ENCODE data around the gene COL27A1.

COL27A1 gene

DNA sequence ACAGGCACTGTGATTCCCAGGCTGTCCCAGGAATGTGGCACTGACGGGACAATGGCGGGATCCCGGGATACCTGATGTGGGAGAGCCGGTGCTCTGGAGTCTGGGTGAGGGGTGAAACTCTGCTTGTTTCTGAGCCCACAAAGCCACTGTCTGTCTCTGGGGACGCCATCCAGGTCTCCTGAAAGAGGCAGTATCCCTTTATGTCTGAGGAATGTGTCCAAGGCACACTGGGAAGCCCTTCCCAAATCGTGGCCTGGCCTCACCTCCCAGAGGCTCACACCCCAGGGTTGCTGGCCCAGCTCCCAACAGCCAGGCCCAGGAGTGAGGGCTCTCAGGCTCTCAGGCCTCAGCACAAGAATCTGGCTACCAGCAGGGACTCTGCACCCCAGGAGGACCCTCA lies 201.5 kb downstream of the COL27A1 start:
- Histone ChIP-seq H4K5ac (ENCODE audit: low read length) (no peak overlapping the region), H3K18ac (ENCODE audit: low read length) (no peak overlapping the region), H3K4ac (ENCODE audit: low read depth, low read length) (no peak overlapping the region), H3K4me1 (ENCODE audit: control insufficient read depth, low read depth, low read length) (no peaks in the 10 kb centered on the region), H2BK120ac (ENCODE audit: low read depth, low read length) (no peak overlapping the region), H3K23ac (ENCODE audit: low read length) (no peak overlapping the region), H3K27ac (ENCODE audit: low read depth, low read length) (no peak overlapping the region), H4K8ac (ENCODE audit: low read depth, low read length) (no peak overlapping the region), H3K4me2 (ENCODE audit: low read length) (no peak overlapping the region), H3K36me3 (ENCODE audit: control insufficient read depth, insufficient read depth, low read length) (no peaks in the 10 kb centered on the region), H2BK15ac (replicated peaks; ENCODE audit: low read depth) (no peak overlapping the region), H3K79me2 (ENCODE audit: control insufficient read depth, insufficient read depth, low read length) (no peaks in the 10 kb centered on the region), H2BK5ac (ENCODE audit: low read length) (no peak overlapping the region), H3K27me3 (ENCODE audit: insufficient read depth, low read length, poor library complexity) (no peaks in the 10 kb centered on the region), H3K79me1 (ENCODE audit: low read length) (no peaks in the 10 kb centered on the region), H3K4me3 (ENCODE audit: low read length) (no peak overlapping the region), H3K9ac (ENCODE audit: low read length) (no peak overlapping the region), H3K56ac (ENCODE audit: low read length) (no peak overlapping the region), H2AK5ac (ENCODE audit: low read length) (no peak overlapping the region)
- no CpG with 5 or more reads among the region's 6 CpGs for WGBS (ENCODE audit: extremely low coverage, insufficient coverage, low lambda C conversion rate)
- no peak for DNase-seq

DNA sequence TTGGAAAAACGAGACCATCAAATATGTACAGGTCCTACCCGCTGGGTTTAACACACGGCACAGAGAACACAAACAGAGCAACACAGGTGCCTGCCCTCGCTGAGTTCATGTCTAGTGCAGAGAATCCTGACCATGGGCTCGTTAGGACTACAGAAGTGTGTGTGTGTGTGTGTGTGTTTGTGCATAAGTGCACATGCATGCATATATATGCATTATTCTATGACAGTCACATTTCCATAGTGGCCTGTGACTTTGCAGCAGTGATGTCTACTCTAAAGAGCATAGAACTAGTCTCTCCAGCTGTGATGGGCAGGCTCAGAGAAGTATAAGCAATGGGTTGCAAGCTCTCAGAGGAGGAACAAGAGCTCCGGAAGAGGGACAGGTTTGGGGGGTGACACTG lies 202.0 kb downstream of the COL27A1 start:
- Histone ChIP-seq H2AK5ac (ENCODE audit: low read length) (no peak overlapping the region), H3K36me3 (ENCODE audit: control insufficient read depth, insufficient read depth, low read length) (no peaks in the 10 kb centered on the region), H3K4ac (ENCODE audit: low read depth, low read length) (no peak overlapping the region), H3K27me3 (ENCODE audit: insufficient read depth, low read length, poor library complexity) (no peaks in the 10 kb centered on the region), H3K79me1 (ENCODE audit: low read length) (no peaks in the 10 kb centered on the region), H2BK120ac (ENCODE audit: low read depth, low read length) (no peak overlapping the region), H3K23ac (ENCODE audit: low read length) (no peak overlapping the region), H3K4me3 (ENCODE audit: low read length) (no peak overlapping the region), H2BK15ac (replicated peaks; ENCODE audit: low read depth) (no peak overlapping the region), H3K4me2 (ENCODE audit: low read length) (no peak overlapping the region), H3K79me2 (ENCODE audit: control insufficient read depth, insufficient read depth, low read length) (no peaks in the 10 kb centered on the region), H2BK5ac (ENCODE audit: low read length) (no peak overlapping the region), H3K27ac (ENCODE audit: low read depth, low read length) (no peak overlapping the region), H3K56ac (ENCODE audit: low read length) (no peak overlapping the region), H3K18ac (ENCODE audit: low read length) (no peak overlapping the region), H4K8ac (ENCODE audit: low read depth, low read length) (no peak overlapping the region), H4K5ac (ENCODE audit: low read length) (no peak overlapping the region), H3K9ac (ENCODE audit: low read length) (no peak overlapping the region), H3K4me1 (ENCODE audit: control insufficient read depth, low read depth, low read length) (no peaks in the 10 kb centered on the region)
- DNase-seq = no peak
- WGBS (ENCODE audit: extremely low coverage, insufficient coverage, low lambda C conversion rate) = no CpG with 5 or more reads among the region's 6 CpGs

DNA sequence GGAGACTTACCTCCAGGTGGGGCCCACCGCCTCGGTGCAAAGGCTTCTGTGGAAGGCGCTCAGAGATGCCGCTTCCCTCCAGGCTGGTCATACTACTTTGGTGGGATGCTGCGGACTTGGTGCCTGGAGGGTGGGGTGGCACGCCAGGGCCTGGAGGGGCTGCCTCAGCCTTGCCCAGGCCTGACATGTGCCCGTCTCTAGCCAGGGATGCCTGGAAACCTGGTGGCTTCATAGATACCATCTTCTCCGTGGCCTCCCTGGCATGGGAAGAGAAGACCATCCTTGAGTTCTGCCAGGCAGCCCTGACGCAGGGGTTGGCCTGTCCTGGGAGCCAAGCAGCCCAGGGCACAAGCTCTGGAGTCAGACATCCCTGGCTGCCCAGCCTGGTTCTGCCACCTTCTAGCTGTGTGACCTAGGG lies 202.6 kb downstream of the COL27A1 start:
- no peak overlapping the region for H4K8ac ChIP-seq (ENCODE audit: low read depth, low read length)
- H3K27ac ChIP-seq (ENCODE audit: low read depth, low read length) = no peak overlapping the region
- H3K4me3 ChIP-seq (ENCODE audit: low read length) = no peak overlapping the region
- no peak overlapping the region for H4K5ac ChIP-seq (ENCODE audit: low read length)
- no peaks in the 10 kb centered on the region for H3K27me3 ChIP-seq (ENCODE audit: insufficient read depth, low read length, poor library complexity)
- no peak for DNase-seq
- H2BK15ac ChIP-seq (replicated peaks; ENCODE audit: low read depth) = no peak overlapping the region
- no peak overlapping the region for H3K4ac ChIP-seq (ENCODE audit: low read depth, low read length)
- H3K4me1 ChIP-seq (ENCODE audit: control insufficient read depth, low read depth, low read length) = no peaks in the 10 kb centered on the region
- no peaks in the 10 kb centered on the region for H3K79me1 ChIP-seq (ENCODE audit: low read length)
- no peak overlapping the region for H3K9ac ChIP-seq (ENCODE audit: low read length)
- whole genome bisulfite sequencing (ENCODE audit: extremely low coverage, insufficient coverage, low lambda C conversion rate) = no CpG with 5 or more reads among the region's 9 CpGs
- no peak overlapping the region for H3K4me2 ChIP-seq (ENCODE audit: low read length)
- H3K79me2 ChIP-seq (ENCODE audit: control insufficient read depth, insufficient read depth, low read length) = no peaks in the 10 kb centered on the region
- no peak overlapping the region for H2BK120ac ChIP-seq (ENCODE audit: low read depth, low read length)
- no peak overlapping the region for H3K23ac ChIP-seq (ENCODE audit: low read length)
- no peaks in the 10 kb centered on the region for H3K36me3 ChIP-seq (ENCODE audit: control insufficient read depth, insufficient read depth, low read length)
- no peak overlapping the region for H3K56ac ChIP-seq (ENCODE audit: low read length)
- no peak overlapping the region for H2BK5ac ChIP-seq (ENCODE audit: low read length)
- no peak overlapping the region for H2AK5ac ChIP-seq (ENCODE audit: low read length)
- no peak overlapping the region for H3K18ac ChIP-seq (ENCODE audit: low read length)

DNA sequence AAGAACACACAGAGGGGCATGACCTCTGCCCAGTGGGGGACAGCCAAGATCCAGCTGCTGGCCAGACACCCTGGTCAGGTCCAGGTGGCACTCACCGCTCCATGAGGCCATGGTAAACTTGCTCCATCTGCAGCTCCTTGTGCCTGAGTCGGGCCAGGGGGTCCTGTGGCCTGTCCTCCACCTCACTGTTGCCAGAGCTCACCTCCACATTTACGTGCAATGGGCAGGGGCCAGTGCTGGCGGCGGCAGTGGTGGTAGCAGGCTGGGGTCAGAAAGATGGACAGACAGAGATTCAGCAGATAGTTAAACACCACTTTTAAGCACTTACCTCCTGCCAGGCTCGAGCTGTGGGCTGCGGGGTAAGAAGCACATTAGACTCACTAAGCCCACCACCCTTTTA lies 204.5 kb downstream of the COL27A1 start:
- H3K36me3 ChIP-seq (ENCODE audit: control insufficient read depth, insufficient read depth, low read length) = no peaks in the 10 kb centered on the region
- DNase-seq = no peak
- no peak overlapping the region for H2BK15ac ChIP-seq (replicated peaks; ENCODE audit: low read depth)
- H2BK5ac ChIP-seq (ENCODE audit: low read length) = no peak overlapping the region
- no peaks in the 10 kb centered on the region for H3K79me1 ChIP-seq (ENCODE audit: low read length)
- no CpG with 5 or more reads among the region's 7 CpGs for WGBS (ENCODE audit: extremely low coverage, insufficient coverage, low lambda C conversion rate)
- no peak overlapping the region for H3K18ac ChIP-seq (ENCODE audit: low read length)
- no peak overlapping the region for H3K56ac ChIP-seq (ENCODE audit: low read length)
- H3K23ac ChIP-seq (ENCODE audit: low read length) = no peak overlapping the region
- H3K4ac ChIP-seq (ENCODE audit: low read depth, low read length) = no peak overlapping the region
- H3K9ac ChIP-seq (ENCODE audit: low read length) = no peak overlapping the region
- no peak overlapping the region for H2BK120ac ChIP-seq (ENCODE audit: low read depth, low read length)
- H3K27ac ChIP-seq (ENCODE audit: low read depth, low read length) = no peak overlapping the region
- no peak overlapping the region for H4K5ac ChIP-seq (ENCODE audit: low read length)
- no peak overlapping the region for H4K8ac ChIP-seq (ENCODE audit: low read depth, low read length)
- H3K4me2 ChIP-seq (ENCODE audit: low read length) = no peak overlapping the region
- H3K79me2 ChIP-seq (ENCODE audit: control insufficient read depth, insufficient read depth, low read length) = no peaks in the 10 kb centered on the region
- H3K27me3 ChIP-seq (ENCODE audit: insufficient read depth, low read length, poor library complexity) = no peaks in the 10 kb centered on the region
- H2AK5ac ChIP-seq (ENCODE audit: low read length) = no peak overlapping the region
- H3K4me1 ChIP-seq (ENCODE audit: control insufficient read depth, low read depth, low read length) = no peaks in the 10 kb centered on the region
- H3K4me3 ChIP-seq (ENCODE audit: low read length) = no peak overlapping the region

DNA sequence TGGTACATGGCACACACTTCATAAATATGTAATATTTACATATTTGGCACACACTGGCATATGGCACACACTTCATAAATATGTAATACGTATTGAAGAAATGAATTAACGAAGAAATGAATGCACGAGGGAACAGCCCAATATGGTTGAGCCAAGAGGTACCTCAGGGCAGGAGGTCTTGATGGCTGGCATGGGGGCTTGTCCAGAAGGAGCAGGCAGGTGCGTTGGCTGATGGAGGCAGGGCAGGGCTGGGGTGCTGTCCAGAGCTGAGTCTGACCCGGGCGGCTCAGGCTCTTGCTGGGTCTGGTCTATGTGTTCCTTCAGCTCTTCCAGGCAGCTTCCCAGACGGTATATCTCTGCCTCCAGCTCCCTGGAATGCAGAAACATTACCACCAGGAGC lies 206.2 kb downstream of the COL27A1 start:
- H4K8ac ChIP-seq (ENCODE audit: low read depth, low read length) = no peak overlapping the region
- H3K4me3 ChIP-seq (ENCODE audit: low read length) = no peak overlapping the region
- no peaks in the 10 kb centered on the region for H3K4me1 ChIP-seq (ENCODE audit: control insufficient read depth, low read depth, low read length)
- DNase-seq = no peak
- H3K79me2 ChIP-seq (ENCODE audit: control insufficient read depth, insufficient read depth, low read length) = no peaks in the 10 kb centered on the region
- H3K18ac ChIP-seq (ENCODE audit: low read length) = no peak overlapping the region
- H3K23ac ChIP-seq (ENCODE audit: low read length) = no peak overlapping the region
- H2BK15ac ChIP-seq (replicated peaks; ENCODE audit: low read depth) = no peak overlapping the region
- no peak overlapping the region for H3K4ac ChIP-seq (ENCODE audit: low read depth, low read length)
- no peaks in the 10 kb centered on the region for H3K36me3 ChIP-seq (ENCODE audit: control insufficient read depth, insufficient read depth, low read length)
- H3K79me1 ChIP-seq (ENCODE audit: low read length) = no peaks in the 10 kb centered on the region
- H3K56ac ChIP-seq (ENCODE audit: low read length) = no peak overlapping the region
- H2BK5ac ChIP-seq (ENCODE audit: low read length) = no peak overlapping the region
- H3K27ac ChIP-seq (ENCODE audit: low read depth, low read length) = no peak overlapping the region
- no peak overlapping the region for H2BK120ac ChIP-seq (ENCODE audit: low read depth, low read length)
- WGBS (ENCODE audit: extremely low coverage, insufficient coverage, low lambda C conversion rate) = no CpG with 5 or more reads among the region's 7 CpGs
- H3K27me3 ChIP-seq (ENCODE audit: insufficient read depth, low read length, poor library complexity) = no peaks in the 10 kb centered on the region
- no peak overlapping the region for H2AK5ac ChIP-seq (ENCODE audit: low read length)
- H4K5ac ChIP-seq (ENCODE audit: low read length) = no peak overlapping the region
- H3K4me2 ChIP-seq (ENCODE audit: low read length) = no peak overlapping the region
- H3K9ac ChIP-seq (ENCODE audit: low read length) = no peak overlapping the region
